NCI-H1048 (cell line): Measurements from ENCODE around the gene C6orf15.

Source experiments
- DNase-seq: peaks from one replicate; lab custom pipeline; 2025; lab: John Stamatoyannopoulos, UW

C6orf15 gene

DNA sequence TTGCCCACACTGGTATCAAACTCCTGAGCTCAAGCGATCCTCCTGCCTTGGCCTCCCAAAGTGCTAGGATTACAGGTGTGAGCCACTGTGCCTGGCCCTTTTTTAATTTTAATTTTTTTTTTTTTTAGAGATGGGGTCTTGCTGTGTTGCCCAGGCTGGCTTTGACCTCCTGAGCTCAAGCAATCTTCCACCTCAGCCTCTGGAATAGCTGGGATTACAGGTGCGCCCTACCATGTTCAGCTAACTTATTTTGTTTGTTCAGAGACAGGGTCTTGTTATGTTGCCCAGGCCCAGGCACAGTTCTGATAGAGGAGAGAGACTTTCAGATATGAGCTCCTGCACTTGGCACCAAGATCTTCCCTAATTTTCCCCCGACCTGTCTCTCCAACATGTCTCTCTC lies 18.4 kb upstream of the C6orf15 start:
- DNase-seq: no peak

DNA sequence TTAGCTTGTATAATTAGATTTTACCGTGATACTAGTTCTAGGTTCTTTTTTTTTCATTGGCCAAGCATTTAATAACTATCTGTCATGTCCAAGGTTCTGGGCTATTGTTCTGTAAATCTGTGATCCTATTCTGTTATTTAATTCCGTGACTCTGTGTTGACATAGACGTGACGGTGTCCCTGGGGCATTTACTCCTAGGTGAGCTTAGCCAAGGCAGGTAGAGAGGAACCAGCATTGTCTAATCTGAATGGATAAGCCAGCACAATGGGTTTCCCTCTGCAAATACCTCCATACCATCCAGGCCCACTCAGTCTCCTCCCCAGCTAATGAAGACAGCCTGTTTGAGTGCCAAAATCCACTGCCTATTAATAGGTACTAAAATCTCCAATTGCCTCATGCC lies 16.8 kb upstream of the C6orf15 start:
- no peak for DNase-seq

DNA sequence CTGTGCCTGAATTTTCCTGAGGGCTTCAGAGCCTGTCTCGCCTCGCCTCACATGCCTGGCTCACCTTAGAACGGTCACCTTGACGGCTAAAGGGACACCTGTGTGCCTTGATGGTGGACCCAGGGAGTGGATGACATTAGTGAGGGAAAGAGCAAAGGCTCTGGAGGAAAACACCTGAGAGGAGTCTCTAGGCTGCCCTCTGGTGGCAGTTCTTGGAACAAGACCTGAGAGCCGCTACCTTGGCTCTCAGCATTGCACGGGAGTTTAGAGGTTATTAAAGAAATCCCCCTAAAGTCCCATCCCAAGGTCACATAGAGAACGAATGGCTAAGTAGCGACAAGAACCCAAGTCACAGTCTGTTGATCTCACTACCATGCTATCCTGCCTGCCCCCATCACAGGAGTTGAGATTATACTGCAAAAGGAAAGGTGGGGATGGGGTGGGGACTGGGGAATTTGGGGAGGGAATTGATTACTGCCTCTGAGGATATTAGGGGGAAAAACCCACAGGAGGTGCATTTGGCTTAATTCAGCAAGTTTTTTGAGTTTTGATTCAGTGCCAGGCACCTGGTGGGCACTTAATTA lies 15.8 kb upstream of the C6orf15 start:
- no peak for DNase-seq

DNA sequence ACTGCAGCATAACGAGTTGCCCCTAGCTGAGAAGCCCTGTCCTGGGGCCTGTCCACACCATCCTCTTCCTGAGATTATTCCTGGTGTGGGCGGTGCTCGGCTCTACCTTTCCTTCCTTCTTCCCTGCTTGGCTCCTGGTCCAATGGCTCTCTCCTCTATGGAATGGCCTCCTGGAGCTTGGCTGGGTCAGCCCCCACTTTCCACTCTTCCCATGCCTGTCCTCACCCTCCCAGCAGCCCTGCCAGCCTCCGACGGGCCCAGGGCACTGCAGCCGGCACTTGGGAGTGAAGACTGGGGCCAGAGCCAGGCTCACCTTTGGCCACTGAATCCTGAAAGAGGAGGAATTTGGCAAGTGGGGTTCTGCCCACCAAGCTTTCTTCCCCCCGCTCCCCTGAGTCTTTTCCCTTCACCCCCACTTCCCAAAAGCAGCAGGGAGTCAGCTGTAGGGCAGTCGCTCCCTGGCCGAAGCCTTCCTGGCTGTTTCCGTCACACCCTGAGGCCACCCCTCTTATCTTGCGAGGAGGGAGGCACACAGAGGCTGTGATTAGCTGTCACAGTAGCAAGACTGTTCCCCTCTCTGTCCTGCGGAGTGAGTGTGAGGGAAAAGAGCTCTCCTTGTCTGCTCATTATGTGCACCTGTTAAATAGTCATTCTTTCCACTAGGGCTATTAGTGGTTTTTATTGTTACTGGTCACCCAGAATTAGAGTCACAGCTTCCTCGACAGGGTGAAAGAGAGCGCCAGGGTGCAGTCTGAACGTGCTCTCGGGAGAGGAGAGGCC lies 14.2 kb upstream of the C6orf15 start:
- DNase-seq: no peak

DNA sequence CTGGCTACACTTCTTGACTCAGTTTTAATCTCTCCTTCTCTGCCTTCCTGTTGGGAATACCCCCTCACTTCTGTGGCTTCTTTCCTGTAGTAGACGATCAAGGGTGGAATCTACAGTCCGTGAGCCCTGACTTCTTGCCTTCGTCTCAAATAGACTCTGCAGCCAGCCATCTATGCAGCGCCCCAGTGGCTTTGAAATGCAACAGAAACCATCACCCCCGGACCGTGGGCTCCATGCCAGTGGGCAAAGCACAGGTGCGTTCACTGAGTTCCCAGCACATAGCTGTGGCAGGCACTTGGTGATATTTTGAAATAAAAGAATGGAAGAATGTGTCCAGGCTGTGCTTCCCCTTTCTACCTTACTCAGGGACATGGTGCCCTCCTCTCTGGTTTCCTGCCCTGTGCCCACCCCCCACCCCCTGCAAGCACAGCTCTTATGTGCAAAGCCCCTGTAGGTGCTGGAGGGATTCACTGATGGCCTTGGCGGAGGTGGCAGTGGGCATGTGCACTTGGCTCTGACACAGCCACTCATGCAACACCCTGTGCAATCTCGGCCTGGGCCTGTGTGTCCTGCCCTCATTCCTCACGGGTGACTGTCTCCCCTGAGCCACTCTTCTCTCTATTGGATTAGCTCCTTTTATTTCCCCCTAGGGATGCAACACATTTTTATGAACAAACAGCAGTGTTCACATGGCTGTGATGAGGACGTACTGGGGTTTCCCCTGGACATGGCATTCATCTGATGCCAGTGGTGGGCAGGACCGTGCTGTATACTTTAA lies 13.4 kb upstream of the C6orf15 start:
- no peak for DNase-seq

DNA sequence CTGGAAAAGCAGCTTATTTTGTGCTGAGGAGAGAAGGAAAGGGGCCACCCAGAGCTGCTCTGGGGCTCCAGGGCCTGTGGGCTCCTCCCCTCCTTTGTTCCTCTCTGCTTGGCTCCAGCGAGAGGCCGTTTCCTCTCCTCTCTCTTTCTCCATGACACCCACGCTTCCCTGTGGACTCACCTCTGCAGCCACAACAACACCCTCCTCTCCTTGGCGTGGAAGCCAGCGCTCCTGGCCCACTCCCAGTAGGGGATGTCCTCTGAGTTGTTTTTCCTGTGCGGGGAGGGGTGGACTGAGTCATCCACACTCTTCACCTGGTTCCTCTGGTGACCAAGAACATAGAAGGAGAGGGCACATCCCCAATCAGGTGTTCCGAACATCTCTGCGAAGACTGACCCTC lies 12.8 kb upstream of the C6orf15 start:
- no peak for DNase-seq

DNA sequence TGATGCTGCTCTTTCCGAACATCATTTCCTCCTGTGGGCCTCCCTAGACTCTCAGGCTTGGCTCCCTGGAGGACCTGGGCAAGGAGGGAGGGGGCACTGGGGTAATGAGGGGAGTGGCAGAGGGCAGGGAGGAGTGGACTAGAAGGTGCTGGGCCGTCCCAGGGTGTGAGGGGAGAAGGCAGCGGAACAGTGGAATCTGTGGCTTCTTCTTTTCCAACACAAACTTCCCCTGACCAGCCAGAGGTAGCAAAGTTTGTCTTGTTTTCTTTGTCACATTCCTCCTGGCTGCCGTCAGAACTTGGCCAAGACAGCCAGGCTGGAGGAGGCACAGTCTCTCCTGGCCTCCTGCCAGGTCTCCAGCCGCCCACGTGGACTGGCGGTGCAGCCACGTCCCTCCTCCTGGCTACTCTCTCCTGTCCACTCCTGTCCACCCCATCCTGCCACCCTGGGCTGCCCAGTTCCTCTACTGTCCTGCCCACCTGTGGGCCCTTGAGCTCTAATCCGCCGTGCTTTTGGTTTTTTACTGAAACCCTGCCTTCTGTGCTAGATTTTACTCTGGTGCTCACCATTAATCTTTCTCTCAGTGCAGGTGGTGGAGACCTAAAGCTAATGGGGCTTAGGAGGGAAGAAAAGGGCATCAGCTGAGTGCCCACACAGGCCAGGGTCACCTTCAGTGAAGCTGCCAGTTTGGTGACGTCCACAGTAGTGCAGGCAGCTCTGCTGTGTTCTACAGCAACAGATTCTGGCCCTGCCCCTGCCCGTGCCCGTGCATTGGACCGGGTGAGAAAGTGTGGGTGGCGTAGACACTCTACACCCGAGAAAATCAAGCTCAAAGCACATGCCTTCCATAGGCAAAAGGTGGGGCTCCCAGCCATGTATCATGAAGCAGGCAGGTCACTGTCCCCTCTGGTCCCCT lies 10.7 kb upstream of the C6orf15 start:
- no peak for DNase-seq

DNA sequence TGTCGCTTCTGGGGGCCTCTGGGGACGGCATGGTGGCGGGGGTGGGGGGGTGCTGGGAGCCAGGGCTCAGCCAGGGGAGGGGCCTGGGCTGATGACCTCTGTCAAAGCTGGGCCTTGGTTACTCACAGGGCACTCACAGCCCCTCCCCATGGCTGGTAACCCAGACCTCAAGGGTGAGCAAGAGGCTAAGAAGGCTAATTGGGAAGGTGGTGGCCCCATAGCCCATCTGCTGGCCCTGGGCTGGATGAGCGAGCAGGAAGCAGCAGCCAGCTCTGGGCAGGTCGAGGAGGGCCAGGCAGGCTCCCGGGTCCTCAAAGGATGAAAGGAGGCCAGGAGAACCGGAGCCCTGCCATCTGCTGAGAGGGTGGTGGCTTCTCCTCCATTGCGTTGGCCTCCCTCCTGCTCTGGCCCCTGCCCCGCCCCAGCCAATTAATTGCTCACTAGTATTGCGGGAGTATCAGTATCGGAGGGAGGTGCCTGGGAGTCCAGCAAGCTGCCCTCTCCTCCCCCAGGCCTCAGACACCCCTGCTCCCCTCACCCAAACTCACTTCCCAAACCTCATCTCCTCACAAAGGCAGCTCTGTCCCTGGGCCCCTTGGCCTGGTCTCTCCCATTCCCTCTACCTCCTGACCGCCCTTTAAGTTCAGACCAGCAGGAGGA lies 8.9 kb upstream of the C6orf15 start:
- no peak for DNase-seq

DNA sequence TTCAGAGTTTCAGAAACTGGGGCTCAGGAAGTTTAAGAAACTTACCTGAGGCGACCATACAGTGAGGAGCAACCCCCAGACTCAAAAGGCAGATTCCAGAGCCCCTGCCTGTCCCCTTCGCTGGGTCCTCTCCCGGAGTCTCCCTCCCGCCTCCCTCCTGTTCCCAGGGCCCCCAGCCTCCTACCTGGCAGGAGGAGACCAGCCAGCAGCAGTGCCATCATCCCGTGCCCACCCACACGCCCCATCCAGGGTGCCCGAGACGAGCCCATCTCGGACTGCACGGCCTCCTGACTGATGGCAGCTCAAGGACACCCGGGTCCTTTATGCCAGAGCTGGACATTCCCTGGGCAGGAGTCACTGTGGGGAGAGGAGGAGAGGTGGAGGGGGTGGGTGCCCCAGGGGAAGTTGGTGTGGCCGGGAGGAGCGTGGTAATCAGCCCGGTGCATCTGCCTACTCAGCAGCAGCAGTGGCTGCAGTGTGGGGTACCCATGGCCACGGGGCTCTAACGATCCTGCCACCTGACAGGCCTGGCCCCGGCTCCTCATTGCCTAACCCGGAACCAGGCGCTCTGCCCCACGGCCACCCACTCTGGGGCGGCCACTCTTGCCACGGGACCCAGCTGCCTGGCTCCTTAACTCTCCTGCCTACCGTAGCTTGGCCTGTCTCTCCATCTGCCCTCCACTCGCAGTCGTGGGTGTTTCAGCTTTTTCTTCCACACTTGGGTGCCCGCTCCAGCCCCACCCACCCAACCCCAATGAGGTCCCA lies 8.0 kb upstream of the C6orf15 start, which contains the start of gene CDSN:
CDSN (minus strand) TSS at position 296 of the 765 bp plus-strand sequence; CDS start at position 269, 27 bp downstream.
- DNase-seq: no peak

DNA sequence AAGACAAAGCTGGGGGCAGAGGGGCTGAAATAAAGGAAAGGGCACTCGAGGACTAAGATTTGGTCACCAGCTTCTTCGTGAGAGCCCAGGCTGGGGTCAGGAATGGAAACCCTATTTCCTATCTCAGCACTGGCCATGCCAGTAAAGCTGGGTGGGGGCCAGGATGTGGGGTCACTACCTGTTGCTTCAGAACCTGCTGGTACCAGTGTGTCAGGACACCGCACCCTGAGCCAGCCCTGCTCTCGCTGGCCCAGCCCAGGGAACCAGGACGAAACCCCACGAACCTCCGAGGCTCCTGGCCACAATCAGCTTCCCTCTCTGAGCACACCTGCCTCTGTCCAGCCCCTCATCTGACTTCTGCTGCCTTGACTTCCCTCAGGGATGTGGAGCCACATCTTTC lies 5.8 kb upstream of the C6orf15 start:
- DNase-seq: no peak

DNA sequence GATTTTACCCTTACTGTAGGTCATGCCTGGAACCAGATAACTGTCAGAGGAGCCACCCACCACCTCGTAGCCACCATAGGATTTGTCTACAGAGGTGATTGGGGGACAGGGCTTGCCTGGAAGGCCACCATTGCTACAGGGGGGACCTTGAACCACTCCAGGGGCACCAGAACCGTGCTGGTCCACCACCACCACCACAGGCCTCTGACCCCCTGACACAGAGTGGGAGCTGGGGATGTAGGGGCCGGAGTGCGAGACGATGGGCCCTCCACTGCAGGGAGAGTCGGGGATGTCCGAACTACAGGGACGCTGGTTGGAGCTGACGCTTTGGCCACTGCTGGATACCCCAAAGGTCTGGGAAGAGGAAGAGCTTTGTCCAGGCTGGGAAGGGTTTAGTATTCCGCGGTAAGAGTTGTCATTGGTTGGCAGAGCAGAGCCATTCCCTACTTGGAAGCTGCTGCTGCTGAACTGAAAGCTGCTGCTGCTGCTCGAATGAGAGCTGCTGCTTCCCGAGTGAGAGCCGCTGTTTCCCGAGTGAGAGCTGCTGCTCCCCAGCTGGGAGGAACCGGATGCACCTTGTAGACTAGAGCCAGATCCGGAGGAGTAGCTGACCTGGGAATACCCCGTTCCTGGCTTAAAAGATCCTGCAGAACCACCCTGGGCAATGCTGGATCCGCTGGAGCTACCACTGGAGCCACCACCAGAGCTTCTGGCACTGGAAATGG lies 4.4 kb upstream of the C6orf15 start:
- no peak for DNase-seq

DNA sequence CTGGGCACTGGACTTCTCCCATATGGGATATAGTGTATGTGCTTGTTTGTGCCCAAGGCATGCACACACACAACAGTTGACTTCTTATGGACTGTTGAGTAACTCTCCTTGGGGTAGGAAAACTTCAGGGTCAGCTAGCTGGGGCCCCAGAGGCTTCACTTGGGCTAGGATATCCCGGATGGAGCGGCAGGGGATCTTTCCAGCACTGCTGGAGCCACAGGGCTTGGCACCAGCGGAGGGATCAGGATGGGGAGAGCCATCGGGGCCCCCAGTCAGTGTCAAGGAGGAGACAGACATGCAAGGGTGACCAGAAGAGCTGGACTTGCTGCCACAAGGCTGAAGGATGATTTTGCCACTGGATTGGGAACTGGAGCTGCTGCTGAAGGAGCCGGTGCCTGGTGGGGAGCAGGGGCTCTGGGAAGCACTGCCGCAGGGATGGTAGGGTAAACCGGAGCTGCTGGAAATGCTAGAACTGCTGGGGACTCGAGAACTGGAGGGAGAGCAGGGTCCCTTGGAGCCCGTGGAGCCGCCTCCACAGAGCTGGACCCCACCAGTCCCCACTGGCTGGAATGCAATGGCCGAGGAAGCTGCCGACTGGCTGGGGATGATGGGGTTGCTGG lies 3.7 kb upstream of the C6orf15 start:
- no peak for DNase-seq

DNA sequence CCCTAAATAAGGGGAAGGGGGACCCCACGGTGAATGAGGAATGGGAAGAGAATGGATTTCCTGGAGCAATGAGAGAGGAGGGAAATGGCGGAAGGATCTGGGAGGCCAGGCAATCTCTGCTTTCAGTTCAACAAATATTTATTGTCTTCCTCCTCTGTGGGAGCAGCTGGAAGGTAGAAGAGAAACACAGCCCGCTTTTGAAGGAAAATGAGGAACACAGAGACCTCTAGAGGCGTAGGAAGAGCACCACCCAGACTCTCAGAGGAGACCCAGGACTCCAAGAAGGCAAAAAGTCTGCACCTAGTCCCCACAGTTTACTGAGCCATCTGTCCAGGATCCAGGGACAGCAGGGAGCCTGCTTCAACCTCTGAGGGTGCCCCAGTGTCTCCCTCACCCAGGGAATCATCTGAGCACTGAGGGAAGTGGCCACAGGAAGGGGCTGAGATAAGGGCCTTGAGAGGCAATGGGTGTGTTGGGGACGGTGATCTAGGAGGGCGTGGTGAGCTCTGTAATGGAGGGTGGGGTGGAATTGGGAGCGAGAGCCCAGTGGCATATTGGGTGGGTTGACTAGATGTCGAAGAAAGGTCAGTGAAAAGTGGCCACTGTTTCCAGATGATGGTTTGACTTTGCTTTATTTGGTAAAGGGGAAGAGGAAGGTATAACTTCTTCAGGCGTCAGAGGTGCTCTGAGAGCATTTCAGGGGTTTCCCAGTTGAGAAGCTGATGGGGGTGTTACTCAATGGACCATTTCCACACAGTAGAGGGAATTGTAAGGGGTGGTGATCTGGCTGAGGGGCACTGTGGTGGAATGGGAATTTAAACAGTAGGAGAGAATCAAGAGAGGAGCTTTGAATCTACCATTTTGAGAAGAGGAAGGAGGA lies 2.8 kb upstream of the C6orf15 start:
- DNase-seq: no peak

DNA sequence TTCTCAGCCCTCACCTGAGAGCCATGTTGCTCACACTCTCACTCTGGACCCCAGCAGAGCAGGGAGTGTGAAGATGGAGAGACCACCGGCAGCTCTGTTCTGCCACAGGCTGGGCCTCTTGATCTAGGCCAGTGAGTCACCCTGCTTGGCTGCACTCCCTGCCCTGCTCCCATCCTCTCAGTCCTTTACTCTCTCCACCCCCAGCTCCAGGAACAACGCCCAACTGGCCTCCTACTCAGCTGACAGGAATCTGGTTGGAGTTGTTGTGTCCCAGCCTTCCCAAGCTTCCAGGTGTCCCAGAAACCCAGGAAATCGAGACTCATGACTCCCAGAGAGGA lies 2.1 kb upstream of the C6orf15 start, which contains the start of gene PSORS1C1:
PSORS1C1 (plus strand) TSS at position 260 of the 338 bp plus-strand sequence. CDS start 14,833 bp downstream, outside the sequence.
- no peak for DNase-seq

DNA sequence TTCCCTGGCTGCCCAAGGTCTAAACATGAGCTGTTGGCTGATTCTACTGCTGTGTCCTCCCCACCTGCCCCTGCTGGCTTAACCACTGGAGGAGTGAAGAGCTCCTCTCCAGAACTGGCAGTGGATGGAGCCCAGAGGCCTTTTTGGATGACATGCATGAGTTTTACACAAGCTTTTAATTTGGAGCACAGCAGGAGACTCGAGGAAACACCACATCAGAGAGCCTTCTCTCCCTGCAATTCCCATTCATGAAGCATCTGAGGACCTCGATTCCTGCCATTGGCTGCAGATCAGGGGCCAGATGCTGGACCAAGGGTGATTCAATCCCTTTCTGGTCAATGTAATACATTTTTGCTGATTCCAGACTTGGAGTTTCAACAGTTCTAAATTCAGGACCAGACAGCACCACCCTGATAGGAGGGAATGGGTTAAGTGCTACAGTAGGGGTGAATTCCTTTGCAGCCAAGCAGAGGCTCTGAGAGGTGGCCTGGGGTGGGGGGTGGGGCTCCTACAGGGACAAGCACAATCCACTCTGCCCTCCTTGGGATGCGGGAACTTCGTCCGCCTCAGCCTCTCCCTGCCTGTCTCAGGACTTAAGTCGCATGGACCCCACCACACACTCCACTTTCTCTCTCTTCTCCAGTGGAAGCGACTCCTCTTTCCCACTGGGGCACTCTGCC lies 1.6 kb upstream of the C6orf15 start:
- DNase-seq: no peak

DNA sequence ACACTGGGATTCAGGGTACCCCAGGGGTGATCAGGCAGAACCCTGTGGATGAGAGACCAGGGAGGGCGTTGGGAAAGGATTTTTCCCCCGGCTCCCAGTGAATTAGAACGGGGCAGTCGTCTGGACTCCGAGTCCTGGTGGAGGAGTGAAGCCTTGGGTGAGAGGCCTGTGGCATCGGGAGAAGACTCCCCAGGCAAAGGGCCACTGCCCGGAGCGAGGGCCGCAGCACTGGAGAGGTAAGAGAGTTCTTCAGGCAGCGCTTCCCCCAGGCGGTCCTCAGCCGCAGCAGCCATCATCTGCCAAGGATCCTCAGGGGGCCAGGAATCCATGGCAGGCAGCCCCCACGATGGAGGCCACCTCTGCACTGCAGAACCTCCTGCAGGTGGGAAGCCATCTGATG lies 663 bp downstream of the C6orf15 start:
- no peak for DNase-seq

DNA sequence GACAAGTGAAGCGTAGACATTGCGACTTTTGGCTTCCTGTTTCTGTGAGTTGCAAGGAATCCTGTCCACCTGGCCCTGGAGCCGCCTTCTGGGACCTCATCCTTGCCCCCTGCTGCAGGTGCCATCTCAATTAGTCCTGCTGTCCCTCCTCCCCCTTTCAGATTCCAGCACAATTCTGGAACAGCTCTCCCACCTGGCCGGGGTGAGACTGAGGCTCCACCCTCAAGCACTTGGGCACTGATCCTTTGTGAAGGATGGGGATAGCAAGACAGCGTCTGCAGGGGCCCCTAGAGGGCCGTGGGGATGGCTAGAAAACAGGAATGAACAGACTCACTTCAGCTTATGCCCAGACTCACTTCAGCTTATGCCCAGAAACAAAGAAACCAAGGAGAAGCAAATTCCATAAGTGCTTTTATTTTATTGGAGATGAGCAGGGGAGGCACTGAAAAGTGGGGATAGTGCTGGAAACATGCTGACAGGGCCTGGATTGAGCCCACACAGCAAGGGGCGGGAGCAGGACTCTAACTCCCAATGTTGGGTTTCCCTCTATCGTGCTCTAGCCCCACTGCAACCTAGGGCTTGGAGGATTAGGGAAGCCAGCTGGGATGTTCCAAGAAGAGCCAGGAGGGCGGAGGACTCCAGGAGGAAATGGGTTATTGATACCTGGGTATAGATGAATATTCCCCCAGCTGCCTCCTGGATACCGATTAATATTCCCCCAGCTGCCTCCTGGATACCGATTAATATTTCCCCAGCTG lies 1.4 kb downstream of the C6orf15 start:
- no peak for DNase-seq
